SK-N-MC (cell line): ENCODE results near the gene P2RY6.

Experiments used
- EZH2 ChIP-seq: fragments of 200-600 bp; sonication (generic); IDR thresholded peaks from one replicate; pipeline ENCODE4 v1.6.1; 2017; ENCODE audit warnings: antibody characterized with exemption
- POLR2AphosphoS5 ChIP-seq: IDR thresholded peaks from 2 replicates; pipeline ENCODE4 v1.6.1; 2012; ENCODE audit warnings: mild to moderate bottlenecking, low read depth, low read length, borderline replicate concordance

- no peak for TF ChIP-seq EZH2
- TF ChIP-seq POLR2AphosphoS5: no peak
Measured at GRCh38 chr11:73230931-73231330, 41.2 kb upstream of the P2RY6 start.
